ENCODE results near the gene SMPDL3A.

The SMPDL3A gene

DNA sequence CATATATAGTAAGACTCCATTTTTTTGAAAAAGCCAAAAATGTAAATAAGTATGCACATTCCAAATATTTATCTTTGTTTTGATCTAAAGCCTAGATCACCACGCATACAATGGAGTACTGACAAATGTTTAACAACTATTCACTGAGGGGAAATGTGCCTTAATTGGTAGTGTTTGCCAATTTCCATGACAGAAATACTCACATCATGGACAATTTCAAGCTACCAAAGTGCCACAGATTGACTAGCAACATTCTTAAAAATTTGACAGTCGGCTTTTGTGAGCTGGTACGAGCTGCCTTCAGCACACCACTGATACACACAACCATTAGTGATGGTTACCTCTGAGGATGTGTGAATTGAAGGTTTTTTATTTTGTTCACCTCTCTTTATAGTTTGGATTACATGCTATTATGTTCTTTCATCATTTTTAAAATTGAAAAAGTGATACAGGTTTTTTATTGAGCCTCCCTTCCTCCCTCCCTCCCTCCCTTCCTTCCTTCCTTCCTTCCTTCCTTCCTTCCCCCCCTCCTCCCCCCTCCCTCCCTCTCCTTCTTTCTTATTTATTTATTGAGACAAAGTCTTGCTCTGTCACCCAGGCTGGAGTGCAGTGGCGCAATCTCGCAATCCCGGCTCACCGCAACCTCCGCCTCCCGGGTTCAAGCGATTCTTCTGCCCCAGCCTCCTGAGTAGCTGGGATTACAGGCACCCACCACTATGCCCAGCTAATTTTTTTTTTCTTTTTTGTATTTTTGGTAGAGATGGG is 19.2 kb downstream of the SMPDL3A start:
- no peak for DNase-seq

DNA sequence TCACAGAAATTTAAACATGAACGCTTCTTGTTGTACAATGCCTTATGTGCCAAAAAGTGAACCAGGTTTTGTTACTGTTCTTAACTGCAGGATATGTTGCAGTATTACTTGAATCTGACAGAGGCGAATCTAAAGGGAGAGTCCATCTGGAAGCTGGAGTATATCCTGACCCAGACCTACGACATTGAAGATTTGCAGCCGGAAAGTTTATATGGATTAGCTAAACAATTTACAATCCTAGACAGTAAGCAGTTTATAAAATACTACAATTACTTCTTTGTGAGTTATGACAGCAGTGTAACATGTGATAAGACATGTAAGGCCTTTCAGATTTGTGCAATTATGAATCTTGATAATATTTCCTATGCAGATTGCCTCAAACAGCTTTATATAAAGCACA is 19.9 kb downstream of the SMPDL3A start:
- no peak for DNase-seq

DNA sequence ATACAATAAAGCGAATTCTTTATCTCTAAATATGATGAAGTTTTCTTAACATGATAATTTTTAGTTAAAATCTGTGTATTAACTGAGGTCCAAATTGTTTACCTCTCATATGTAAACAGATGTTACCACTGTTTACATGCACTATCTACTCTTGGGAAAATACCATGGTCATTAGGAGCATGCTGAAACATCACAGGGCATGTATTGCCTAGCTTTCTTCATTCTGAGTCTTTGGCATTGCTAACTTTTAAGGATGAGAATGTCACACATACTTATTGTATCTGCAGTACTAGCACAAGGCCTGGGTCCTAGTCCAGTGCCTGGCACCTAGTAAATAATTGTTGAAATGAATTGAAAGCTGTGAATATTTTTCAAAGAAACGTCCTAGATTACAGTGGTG is 20.6 kb downstream of the SMPDL3A start:
- no peak for DNase-seq

DNA sequence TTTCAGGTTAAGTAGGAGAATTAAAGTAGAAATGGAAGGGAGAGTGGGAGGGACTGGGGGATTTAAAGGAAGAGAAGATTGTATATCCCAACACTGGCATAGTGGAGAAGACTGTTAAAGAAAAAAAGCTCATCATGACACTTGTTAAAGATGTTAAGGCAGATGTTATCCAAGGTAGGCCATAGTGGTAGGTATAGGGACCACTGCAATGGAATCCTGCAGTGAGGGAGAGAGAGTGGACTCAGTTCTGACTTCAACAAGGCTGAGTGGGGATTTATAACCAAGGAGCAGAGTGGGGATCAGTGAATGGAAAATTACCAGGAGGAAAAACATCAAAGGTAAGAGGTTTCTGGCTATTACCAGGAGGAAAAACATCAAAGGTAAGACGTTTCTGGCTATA is 21.1 kb downstream of the SMPDL3A start:
- DNase-seq, result no peak

DNA sequence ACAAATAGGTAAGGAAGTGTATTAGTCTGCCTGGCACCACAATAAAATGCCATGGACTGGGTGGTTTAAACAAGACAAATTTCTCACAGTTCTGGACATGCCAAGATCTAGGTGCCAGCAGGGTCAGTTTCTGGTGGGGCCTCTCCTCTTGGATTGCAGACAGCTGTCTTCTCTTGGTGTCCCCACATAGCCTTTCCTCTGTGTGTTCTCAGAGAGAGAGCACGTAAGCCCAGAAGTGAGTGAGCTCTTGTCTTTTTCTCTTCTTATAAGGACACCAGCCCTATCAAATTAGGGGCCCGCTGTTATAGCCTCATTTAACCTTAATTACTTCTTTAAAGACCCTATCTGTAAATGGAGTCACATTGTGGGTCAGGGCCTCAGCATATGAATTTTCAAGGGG is 28.3 kb downstream of the SMPDL3A start:
- no peak for DNase-seq

DNA sequence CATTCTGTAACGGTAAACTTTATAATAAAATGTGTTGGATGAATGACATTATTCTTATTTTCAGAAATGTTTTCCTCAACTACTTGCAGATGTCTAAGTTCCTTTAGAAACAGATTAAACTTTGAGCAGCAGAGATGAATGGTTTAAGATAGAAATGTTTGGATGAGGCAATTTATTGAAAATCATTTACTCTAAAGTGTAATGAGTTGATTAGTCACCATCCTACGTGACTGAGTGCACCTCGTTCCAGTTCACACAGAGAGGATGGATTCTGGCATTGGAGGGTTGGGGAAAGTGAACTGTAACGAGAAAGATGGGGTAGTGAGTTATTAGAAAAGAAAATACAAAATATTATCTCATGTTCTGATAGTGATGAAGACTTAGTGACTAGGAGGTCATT is 28.7 kb downstream of the SMPDL3A start:
- no peak for DNase-seq

DNA sequence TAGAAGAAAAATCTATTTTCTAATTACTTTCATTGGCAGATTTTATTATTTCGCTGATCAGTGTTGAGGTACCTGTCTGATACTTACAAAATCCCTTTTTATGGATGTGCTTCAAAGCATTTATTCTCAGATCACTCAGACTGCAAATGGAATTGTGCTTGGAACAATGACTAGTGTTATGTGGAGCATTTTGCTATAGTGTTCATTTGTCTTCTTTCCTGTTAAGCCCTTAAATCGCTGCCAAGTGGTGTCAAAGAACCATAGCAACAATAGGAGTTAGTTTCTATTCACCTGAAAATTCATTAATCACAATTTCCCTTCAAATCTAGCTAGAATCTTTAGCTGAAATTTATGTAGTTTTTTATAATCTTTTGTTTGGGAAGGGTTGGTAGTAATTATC is 29.8 kb downstream of the SMPDL3A start:
- no peak for DNase-seq

DNA sequence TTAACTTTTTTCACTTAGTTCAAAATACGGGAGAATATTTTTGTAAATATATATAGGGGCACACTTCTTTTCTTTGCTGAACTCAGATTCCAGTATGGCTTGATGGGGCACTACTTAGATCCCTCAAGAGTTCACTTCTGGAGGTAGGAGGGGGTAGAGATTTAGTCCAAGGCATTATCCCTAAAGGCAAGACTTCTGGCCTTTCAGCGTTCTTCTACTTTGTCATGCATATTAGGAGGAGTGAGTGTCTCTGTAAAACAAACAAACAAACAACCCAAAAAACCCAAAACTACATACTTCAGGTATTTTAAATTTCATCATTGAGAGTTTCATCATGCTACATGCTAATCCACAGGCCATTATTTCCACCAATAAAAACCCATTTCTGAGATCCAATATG is 32.0 kb downstream of the SMPDL3A start:
- DNase-seq, result no peak

DNA sequence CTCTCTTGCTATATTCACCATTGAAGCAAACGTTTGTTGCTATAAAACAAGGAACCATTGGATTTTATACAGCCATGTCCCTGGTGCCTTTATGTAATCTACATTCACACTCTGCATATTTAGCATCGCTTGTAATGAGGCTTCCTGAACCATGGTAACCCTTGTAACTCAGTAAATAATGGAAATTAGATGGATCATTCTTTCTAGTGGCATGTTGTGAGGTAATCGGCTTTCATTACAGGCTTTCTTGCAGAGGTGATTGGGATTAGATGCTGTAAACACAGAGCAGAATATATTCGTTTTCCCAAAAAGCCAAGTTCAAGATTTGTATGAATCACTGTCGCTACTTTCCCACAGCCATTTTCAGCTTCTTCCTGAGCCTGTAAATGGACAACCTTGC is 36.1 kb downstream of the SMPDL3A start:
- DNase-seq, result no peak

DNA sequence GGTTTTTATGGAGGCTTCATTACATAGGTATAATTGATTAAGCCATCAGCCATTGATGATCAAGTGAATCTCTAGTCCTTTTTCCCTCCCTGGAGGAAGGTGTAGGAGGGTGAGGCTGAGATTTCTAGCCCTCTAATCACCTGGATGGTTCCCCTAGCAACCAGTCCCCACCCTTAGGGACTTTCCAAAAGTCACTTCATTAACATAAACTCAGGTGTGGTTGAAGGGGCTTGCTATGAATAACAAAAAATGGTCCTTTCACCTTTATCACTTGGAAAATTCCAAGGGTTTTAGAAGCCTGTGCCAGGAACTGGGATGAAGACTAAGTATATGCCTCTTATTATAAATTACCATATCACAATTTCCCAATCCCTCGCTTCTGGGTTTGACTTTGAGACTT is 40.4 kb downstream of the SMPDL3A start:
- no peak for DNase-seq

DNA sequence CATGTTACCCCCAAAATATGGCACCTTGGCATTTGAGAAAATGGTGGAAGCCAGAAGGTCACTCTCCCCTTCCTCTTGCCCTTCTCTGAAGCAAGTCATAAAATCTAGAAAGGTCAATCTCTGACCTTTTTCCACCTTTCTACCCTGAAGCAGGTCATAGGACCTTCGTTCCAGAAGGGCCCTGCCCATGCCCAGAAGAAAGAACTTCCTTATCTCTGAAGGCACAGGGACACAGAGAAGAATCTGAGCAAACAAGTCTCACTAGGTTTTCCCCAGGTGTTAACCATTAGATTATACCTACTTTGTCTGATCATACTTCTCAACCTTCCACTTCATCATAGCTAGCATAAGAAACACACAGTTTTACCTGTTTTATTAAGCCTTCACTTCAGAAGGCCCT is 42.5 kb downstream of the SMPDL3A start:
- no peak for DNase-seq

DNA sequence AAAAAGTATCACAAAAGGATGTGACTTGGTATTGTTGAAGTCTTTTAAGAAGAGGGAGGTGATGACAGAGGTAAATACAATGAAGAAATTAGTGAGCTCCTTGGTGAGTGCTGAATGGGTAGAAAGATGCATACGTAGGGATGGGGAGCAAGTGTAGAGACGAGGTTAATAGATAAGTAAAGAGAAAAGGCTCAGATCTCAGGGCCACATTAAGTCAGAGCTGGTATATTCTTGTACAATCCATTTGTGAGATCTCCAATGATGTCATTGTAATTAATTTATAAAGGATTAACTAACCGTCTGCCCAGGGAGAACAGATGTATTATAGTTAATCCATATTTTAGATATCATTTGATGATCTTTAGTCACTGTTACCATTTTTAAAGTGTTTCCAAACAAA is 43.4 kb downstream of the SMPDL3A start:
- no peak for DNase-seq

DNA sequence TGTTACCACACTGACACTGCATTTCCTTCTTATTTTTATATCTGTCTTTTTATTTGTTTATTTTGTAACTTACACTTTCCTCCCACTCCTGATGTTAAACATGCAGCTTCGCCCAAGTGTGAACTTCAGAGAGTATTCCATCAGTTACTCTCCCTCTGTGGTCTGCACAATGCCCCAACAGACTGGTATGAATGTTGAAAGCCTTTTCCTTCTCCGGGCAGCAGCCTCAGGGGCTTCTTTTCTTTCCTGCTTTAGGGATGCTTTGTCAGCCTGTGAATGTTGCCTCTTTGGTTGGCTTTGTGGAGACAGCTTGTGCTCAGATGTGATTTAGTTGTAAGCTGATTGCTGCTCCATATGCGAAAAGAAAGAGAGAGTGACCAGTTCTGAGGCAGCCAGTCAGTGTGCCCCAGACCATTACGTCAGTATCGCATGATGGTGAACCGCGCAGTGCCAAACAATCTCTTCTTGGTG is 44.0 kb downstream of the SMPDL3A start:
- no peak for DNase-seq

DNA sequence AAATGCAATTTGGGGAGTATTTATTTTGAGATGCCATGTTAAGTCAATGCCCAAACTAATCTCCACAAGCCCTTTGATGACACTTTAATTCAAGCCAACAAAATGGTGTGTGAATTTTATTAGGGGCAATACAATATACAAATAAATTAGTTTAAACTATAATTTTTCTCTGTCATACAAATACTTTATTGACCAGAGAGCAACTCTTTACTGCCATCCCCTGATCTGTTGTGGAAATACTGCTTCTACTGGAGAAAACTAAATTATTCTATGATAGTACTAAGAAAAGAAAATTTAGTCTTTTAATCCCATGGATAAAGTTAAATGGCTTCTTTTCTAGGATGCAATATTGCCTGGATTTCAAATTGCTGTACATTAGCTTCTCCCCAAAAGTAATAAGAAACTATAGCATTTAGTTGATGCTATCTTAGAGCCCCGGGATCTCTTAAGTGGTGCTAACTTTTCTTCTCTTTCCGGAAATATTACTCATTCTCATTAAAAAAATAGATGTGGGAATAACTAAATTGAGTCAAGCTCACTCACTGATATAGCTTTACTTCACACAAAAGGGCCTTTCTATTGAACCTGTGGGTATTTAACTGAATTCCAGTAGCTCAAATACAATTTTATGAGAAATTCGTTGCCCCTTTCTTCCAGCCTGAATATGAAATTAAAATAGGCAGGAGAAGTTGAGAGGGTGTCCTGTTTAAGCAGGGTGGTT is 49.2 kb downstream of the SMPDL3A start:
- no peak for DNase-seq

DNA sequence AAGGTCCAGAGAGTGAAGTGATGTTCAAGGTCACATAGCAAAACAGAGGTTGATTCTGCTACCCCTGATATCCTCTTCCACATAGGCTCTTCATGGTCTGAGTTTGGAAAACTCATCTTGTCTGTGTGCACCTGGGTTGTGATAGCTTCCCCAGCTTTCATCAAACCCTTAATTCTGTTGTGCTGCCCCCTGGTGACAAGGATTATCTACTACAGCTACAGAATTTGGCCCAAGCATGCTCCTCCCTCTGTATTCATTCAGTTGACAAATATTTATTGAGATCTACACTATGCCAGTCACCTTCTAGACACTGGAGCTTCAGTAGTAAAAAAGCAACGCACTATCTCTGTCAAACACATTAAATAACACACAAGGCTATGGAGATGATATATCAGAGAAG is 50.4 kb downstream of the SMPDL3A start:
- DNase-seq, result peak; percentile 13 to 20

DNA sequence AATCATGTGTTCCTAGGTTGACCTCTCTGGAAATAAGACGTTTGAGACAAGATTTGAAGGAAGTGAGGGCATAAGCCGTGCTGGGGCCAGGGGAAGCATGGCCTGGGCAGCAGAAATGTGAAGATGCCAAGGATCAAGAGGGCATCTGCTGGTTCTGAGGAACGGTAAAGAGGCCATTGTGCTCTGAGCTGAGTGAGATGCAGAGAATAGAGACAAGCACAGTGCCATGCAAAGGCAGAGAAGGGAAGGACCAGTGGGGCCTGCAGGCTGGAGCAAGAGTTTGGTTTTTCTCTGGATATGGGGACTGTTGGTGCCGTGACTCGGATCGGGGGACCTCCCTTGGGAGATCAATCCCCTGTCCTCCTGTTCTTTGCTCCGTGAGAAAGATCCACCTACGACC is 50.8 kb downstream of the SMPDL3A start:
- DNase-seq, result no peak

DNA sequence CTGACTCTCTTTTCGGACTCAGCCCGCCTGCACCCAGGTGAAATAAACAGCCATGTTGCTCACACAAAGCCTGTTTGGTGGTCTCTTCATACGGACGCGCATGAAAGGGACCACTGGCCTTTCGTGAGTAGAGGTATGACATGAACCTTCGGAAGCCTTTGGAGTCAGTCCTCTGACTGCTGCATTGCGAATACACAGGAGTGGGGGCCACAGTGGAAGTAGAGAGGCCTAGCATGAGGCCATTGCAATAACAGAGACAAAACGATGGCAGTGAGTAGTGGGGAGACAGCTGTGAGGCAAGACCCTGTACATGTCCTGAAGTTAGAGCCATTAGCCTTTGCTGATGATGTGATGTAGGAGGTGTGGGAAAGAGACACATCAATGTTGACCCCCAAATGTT is 56.4 kb downstream of the SMPDL3A start:
- no peak for DNase-seq

DNA sequence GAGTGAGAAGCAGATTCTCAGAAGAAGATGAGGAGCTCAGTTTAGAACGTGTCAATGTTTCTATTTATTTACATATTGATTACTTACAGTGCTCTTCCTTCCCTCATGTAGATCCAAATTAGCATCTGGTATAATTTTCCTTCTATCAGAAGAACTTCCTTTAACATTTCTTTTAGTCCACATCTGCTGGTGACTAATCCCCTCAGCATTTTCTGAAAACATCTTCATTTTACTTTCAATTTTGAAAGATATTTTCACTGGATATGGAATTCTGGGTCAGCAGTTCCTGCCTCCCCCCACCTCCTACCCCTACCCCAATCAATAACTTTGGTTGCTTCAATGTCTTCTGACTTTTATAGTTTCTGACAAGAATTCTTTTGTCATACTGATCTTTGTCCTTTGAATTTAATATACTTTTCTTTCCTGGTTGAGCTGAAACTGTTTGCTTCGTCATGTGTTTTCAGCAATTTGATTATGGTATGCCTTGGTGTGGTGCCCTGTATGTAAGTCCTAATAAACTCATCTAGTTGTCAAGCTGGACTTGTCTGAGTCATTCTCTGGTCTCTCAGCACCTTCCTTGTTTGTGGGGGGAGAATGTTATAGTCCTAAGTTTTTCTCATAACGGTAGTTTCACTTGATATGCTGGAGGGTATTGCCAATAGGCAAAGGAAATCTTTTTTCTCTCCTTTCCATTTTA is 57.0 kb downstream of the SMPDL3A start:
- no peak for DNase-seq

DNA sequence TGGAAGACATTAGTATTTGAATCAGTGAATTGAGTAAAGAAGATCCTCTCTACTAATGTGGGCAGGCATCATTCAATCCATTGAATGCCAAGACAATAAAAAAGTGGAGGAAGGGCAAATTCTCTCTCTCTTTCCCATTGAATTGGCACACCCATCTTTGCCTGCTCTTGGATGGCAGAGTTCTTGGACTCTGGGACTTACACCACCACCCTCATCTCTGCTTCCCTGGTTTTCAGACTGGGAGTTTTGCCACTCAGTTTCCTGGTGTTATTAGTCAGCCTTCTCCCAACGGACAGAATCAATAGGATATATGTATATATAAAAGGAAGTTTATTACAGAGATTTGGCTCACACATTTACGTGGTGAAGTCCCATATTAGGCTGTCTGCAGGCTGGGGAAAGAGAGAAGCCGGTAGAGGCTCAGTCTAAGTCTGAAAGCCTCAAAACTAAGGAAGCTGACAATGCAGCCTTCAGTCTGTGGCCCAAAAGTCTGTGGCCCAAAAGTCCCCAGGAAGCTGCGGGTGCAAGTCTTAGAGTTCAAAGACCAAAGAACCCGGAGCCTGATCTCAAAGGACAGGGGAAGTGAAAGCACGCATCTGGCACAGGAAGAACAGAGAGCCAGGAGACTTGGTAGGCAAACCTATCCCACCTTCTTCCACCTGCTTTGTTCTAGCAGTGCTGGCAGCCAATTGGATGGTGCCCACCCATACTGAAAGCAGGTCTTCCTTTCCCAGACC is 64.4 kb downstream of the SMPDL3A start:
- DNase-seq, result no peak

All from stimulated activated CD4-positive, alpha-beta T cell treated with anti-CD3 and anti-CD28 coated beads, Interleukin-4, amount 100 ng/mL, for 4 hours (primary cell).